GM18520 (cell line): ENCODE data around the gene LIN7A.
A peak's percentile ranks its signal among the peaks of the same experiment; 100 is the strongest.

Experiments
- ATAC-seq: cut with Tn5 transposase; IDR thresholded peaks from one replicate; pipeline ENCODE4 v1.9.1; 2021; ENCODE audit not compliant: unreplicated experiment

Gene LIN7A

GRCh38 chr12:80860928-80861327 lies 76.8 kb downstream of the LIN7A start:
- no peak for ATAC-seq

- ATAC-seq, result no peak
Measured at GRCh38 chr12:80860206-80860605, 77.5 kb downstream of the LIN7A start.

GRCh38 chr12:80858356-80858755 lies 79.4 kb downstream of the LIN7A start:
- no peak for ATAC-seq

- ATAC-seq, result no peak
Measured at GRCh38 chr12:80857311-80857710, 80.4 kb downstream of the LIN7A start.

DNA sequence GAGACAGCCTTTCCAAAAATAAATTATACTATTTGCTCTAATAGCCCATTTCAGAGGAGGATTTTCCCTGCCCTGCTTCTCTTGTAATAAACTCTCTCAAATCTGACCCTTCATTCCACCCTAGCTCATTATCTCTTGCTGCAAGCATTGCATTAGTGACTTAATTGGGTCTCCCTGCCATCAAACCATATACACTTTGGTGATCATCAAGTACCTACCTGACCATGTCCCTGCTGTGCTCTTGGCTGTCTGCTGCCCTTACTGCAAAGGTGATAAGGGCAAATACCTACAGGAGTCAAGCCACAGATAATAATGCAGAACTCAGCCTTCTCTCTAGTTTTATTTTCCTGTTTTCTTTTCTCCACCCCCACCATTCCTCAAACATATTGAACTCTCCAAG lies 88.4 kb downstream of the LIN7A start:
- no peak for ATAC-seq

GRCh38 chr12:80848858-80849257 lies 88.9 kb downstream of the LIN7A start:
- no peak for ATAC-seq

DNA sequence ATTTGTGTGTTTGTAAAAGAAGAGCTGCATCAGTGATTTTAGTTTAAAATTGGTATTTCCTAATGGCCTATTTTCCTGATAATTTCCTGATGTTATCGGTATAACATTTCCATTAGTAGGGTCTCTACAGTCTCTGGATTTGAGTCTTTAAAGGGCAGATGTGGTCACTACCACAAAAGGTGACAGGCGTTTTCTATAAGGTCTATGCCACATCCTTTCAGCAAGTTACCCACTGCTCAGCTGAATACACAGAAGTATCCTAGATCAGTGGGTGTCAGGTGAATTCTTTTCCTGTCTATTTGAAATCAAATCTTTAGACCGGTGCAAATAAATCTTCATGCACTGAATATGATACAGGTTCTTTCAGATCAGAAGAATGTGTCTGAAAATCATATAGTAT lies 90.2 kb downstream of the LIN7A start:
- ATAC-seq, result no peak

GRCh38 chr12:80846952-80847351 lies 90.8 kb downstream of the LIN7A start:
- no peak for ATAC-seq

DNA sequence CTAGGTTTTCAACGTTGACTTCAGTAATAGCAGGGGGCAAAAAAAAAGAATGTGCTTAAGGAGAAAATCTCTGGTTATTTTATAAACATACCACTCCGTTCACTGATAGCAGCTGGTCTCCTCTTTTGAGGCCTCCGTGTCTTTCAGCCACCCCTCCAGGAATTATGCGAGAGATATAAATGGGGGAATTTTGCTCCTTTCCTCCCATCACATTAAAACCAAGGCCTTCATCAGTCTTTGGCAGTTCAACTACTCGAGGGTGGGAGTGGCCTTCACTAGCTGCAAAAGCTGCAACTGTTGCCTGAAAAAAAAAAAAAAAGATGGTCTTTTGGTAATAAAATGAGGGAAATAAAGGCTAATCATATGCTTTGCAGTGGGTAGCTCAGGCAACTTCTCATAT lies 92.1 kb downstream of the LIN7A start:
- ATAC-seq, result no peak

GRCh38 chr12:80843969-80844368 lies 93.8 kb downstream of the LIN7A start:
- no peak for ATAC-seq

DNA sequence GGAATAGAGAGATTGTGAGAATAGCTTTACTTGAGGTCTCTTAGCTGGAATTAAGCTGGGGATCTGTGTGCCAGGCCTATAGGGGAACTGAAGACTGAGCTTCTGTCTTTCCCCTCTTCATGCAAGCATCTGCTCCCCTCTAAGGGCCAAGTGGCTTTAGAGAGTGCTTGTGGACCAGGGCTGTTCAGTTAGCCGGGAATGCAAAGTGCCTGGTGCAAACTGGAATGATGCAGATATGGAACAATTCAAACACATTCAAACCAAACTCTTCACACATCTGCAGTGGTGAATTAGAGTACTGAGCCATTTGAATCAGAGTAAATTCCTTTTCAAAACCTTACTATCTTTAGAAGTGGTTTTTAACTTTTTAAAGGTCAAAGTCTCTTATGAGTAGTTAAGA lies 99.0 kb downstream of the LIN7A start:
- ATAC-seq, result peak; percentile 34

DNA sequence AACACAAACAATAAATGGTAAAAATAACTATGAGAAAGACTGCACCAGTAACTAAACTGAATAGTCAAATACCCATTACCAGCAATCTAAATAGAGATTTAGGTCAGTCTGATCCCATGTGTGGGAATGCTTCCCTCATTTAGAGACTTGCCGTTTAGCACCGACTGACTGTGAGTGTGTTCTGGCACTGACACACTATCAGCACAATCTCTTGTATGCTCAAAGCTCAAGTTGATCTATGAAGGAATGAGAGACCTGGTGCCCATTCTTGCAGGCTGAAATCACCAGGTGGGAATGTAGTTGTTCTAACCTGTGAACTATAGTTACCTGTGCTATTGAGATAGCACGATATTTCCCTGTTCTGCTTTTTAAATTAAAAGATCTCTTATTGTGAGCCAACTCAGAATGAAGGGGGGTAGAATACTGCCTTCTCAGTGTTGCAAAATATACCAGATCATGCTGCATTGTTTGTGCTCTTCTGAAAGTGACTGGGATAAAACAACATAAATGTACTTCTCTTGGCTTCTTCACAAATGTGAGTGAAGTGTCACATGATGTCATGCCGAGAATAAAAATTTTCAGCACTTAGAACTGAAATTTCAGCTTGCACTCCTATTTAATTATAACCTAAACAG lies 99.6 kb downstream of the LIN7A start:
- ATAC-seq, result no peak

DNA sequence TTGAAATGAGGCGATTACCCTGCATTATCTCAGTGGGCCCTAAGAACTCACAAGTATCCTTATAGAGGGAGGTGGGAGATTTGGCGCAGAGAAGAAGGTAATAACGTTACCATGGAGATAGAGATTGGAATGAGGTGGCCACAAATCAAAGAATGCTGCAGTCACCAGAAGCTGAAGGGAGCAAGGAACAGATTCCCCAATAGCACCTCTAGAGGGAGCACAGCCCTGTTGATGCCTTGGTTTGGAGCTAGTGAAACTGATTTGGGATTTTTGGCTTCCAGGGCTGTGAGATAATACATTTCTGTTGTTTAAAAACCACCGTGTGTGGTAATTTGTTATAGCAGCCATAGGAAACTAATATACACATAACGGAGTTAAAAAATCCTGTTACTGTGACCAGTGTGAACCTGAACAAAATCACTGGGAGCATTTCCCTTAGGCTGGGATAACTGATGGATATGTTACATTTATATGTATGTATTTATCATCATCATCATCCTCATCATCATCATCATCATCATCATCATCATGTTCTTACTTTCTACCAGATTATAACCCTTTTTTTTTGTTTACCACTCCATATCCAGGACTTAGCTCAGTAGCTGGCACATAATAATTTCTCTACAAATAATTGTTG lies 100.3 kb downstream of the LIN7A start:
- ATAC-seq, result no peak

DNA sequence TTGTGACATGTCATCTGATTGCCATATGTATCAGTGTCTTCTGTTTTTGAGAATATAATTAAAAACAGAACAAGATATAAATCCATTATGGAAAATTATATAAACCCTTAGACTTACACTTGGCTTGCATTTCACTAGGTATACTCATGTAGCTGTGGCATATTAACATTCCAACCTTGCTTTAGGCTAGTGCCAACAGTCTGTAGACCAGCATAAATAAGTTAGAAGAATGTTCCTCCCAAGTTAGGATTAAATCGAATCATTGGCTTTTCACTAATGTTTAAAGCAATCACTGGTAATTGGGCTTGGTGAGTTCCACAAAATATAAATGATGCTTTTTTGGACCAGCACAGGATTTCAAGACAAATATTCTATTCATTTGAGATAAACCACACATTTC lies 103.0 kb downstream of the LIN7A start:
- ATAC-seq, result no peak

GRCh38 chr12:80830533-80831088 lies 107.1 kb downstream of the LIN7A start:
- no peak for ATAC-seq

DNA sequence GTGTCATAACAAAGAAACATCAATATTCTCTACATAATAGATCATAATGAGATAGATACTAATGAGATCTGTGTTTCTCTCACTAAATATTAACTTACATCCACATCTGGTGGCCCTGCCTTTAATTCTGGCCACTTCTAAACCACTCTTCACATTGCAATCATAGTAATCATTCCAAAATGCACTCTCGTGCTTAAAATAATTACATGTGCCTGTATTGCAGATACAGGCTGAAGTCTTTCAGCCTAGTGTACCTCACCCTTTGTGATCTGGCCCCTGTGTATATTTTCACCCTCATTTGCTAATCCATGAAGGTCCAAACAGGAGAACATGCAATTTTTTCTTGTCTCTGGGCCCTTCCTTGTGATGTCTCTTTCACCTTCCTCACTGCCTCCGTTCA lies 108.0 kb downstream of the LIN7A start:
- no peak for ATAC-seq

DNA sequence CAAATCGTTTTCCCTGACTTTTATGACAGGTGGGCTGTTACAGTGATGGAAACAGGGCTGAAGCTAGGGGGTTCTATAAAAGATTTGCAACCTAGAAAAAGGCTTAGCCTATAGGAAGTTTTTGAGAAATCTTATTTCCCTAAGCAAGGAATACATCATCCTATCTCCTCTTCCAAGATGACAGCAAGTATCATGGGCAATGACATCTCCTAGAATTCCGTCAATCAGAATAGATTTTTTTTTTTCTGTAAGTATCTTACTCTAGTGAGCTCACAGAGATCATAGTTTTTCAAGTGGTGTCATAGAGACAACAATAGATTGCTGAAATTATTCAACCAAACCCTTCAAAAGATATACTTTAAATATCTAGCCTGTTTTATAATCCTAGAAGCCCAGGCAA lies 112.2 kb downstream of the LIN7A start:
- no peak for ATAC-seq

DNA sequence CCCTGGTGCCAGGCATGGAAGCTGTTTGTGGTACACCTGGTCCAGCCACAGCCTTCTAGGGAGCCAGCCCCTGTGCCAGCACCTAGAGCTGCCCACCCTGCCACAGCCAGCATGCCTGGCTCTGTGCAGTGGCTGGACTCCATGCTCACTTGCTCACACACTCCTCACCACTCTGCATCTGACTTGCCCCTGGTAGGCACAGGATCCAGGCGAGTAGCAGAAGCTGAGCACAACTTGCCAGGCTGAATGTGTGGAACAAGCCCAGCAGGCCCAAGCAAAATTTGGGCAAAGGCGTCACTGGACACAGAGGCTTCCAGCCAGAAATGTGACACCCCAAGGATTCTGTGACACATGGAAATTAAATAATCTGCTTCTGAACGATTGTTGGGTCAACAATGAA lies 114.3 kb downstream of the LIN7A start:
- ATAC-seq, result no peak

- no peak for ATAC-seq
Measured at GRCh38 chr12:80821513-80822000, 116.2 kb downstream of the LIN7A start.

GRCh38 chr12:80818878-80819277 lies 118.9 kb downstream of the LIN7A start:
- no peak for ATAC-seq

DNA sequence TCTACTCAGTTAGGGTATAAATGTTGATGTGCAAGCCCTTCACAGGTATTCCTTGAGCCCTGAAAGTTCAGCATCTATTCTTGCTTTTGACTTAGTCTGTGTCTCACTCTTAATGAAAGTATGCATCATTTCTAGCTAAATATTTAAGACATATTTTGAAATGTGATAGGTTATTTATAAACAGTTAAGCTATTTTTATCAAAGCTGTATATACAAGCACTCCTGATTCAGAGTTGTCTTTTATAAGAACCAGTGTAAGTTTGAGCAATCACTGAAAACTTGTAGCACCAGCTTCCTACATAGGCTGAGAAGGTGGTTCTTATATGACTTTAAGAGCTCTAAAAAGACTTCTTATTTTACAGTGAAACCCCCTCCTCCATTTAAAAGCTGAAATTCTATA lies 122.4 kb downstream of the LIN7A start:
- no peak for ATAC-seq

DNA sequence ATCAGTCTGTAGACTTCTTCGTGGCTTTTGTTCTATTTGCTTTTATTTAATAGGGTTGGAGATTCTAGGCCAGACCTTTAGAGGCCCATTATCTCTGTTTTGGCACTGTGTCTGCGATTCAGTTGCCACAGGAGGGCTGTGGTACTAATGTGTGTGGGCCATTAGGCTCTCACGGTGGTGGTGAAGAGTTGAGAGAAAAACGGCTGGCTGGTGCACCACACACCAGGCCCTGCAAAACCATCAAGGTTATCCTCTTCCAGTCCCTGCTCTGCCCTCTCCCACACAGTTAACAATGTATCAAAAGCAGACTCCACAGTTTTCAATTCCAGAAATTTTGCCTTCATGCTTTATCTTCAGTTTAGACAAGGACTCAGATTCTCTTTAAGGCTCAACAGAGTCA lies 123.3 kb downstream of the LIN7A start:
- no peak for ATAC-seq

DNA sequence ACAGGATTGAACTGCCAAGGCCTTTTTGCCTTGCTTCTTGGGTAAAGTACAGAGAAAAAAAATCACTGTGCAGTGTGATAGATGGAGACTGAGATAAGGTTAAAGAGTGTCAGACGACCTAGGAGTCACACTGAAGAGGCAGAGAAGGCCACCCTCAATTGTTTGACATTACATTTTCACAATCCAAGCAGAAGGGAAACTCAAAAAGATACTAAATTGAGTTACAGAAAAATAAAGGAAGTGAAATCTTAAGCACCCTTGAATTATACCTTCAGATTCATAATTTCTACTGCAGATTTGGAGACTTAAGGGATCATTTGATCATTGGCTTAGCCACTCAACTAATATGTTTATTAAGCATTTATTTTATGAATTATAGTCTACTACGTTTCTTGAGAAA lies 123.9 kb downstream of the LIN7A start:
- no peak for ATAC-seq
